Stomach smooth muscle (tissue), 2 donors: ENCODE data around the gene KIF21B.
"Not testable (repeated sequence)": the region's sequence is repeated elsewhere in the genome, so short reads cannot be mapped to it uniquely, and the experiment has no call there.

ENCODE experiments used
- H3K27ac ChIP-seq: one replicate; pipeline ENCODE4 v1.7.0; 2013; ENCODE audit warnings: mild to moderate bottlenecking, low read length, inconsistent platforms
- H3K27me3 ChIP-seq, 2 donors: one replicate each; pipeline ENCODE4 v1.7.0; 2013; ENCODE audit warnings: low read length in 2 of 2; ENCODE audit not compliant: insufficient read depth in 2 of 2, control insufficient read depth in 1 of 2
- H3K36me3 ChIP-seq, 2 donors: one replicate each; pipeline ENCODE4 v1.7.0; 2013; ENCODE audit warnings: low read length in 2 of 2; ENCODE audit not compliant: control insufficient read depth in 2 of 2, insufficient read depth in 2 of 2
- H3K4me1 ChIP-seq: one replicate; pipeline ENCODE4 v1.7.0; 2013; ENCODE audit warnings: low read length; ENCODE audit not compliant: control insufficient read depth, insufficient read depth
- H3K4me3 ChIP-seq, 2 donors: one replicate each; pipeline ENCODE4 v1.7.0; 2013; ENCODE audit warnings: low read length in 2 of 2
- H3K9ac ChIP-seq, 2 donors: one replicate each; pipeline ENCODE4 v1.7.0; 2013; ENCODE audit warnings: low read length in 2 of 2, mild to moderate bottlenecking in 1 of 2
- H3K9me3 ChIP-seq, 2 donors: one replicate each; pipeline ENCODE4 v1.7.0; 2013; ENCODE audit warnings: low read length in 2 of 2; ENCODE audit not compliant: control insufficient read depth in 2 of 2
- donor health status: healthy.
- donor health status: Pancreatic carcinoma.

The KIF21B gene

DNA sequence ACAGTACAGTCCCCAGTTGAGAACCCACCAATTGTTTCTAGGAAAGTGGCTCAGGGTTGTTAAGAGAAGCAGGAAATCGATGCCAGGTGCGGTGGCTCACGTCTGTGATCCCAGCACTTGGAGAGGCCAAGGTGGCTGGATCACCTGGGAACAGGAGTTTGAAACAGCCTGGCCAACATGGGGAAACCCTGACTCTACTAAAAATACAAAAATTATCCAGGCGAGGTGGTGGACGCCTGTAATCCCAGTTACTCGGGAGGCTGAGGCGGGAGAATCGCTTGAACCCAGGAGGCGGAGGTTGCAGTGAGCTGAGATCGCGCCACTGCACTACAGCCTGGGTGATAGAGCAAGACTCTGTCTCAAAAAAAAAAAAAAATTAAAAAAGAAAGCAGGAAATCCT lies 61.4 kb downstream of the KIF21B start:
- not testable (repeated sequence) for H3K9me3 ChIP-seq

DNA sequence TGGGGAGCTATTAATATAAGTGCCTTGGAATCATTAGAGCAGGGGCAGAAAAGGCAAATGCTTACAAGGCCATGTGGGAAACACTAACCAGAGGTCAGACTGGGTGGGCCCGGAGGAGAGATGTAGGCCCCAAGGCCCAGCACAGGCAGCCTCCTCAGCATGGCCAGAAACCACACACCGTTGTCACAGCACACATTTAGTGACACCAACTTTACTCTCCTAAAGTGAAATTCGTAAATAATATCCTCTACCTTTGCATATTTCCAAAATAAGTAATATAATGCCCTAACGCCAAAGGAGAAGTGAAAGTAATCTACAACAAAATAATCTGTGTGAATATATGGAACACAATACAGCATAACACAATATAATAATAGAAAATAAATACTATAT lies 62.6 kb downstream of the KIF21B start:
- H3K4me3 ChIP-seq = no peak overlapping the region
- no peaks in the 10 kb centered on the region for H3K4me1 ChIP-seq
- H3K9ac ChIP-seq = no peak overlapping the region
- no peak overlapping the region for H3K27ac ChIP-seq
- no peaks in the 10 kb centered on the region for H3K9me3 ChIP-seq
- no peaks in the 10 kb centered on the region for H3K36me3 ChIP-seq
- no peaks in the 10 kb centered on the region for H3K27me3 ChIP-seq

More for the DNA sequence above, 61.4 kb downstream of the KIF21B start:
- not testable (repeated sequence) for H3K27ac ChIP-seq, H3K4me3 ChIP-seq, H3K36me3 ChIP-seq, H3K27me3 ChIP-seq, H3K4me1 ChIP-seq, H3K9ac ChIP-seq

DNA sequence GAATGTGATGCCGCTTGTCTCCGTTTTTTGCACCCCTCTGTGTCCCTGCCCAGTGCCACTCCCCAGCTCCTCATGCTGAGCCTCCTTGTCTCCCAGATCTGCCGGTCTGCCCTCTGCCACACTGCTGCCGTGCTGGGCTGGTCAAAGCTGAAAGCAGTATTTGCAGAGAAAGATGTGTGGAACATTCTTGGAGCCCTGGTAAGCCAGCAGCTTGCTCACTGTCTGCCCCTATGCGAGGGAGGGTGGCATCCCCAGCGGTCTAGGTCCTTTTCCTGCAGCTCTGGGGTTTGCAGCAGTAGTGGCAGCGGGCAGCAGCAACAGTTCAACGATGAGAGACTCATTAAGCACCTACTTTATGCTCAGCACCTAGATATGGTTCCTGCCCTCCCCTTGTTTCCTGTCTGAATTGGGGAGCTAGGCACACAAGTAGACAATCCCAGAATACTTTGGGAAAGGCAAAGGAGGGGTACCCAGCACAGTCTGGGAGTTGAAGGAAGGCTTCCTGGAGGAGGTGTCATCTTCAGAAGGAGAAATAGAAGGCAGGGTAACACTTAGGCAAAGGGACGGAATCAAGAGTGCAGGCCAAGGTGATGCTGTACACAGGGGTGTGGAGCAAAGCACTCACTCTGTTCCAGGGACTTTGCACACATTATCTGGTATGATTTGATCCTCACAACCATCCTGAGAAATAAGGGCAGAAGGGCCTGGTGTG lies 63.1 kb downstream of the KIF21B start:
- Histone ChIP-seq H3K27ac (no peak overlapping the region), H3K9ac (no peak overlapping the region), H3K9me3 (no peaks in the 10 kb centered on the region), H3K36me3 (no peaks in the 10 kb centered on the region), H3K4me3 (no peak overlapping the region), H3K4me1 (no peaks in the 10 kb centered on the region), H3K27me3 (no peaks in the 10 kb centered on the region)

DNA sequence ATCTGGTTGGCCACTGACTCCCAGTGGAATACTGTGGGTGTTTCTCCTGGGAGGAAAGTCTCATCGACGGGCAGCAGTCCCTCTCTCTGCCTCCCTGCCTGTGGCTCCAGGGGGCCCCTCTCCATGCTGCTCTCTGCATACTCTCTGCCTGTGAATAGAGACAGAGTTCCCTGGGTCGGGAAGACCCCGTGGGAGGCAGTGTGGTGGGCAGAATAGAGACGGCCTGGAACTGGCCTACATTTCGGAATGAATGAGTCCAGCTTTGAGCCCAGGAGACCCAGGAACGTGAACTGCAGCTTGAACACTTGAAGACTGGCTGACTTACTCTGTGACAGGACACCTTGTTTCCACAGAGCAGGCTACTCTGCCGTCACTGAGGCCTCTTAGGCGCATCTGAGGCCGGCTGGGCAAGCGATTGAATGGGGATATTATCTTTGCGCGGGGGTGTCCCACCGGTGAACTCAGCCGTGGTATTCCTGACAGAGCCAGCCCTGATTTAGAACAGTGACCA lies 64.0 kb downstream of the KIF21B start:
- H3K9me3 ChIP-seq = no peaks in the 10 kb centered on the region
- no peaks in the 10 kb centered on the region for H3K27me3 ChIP-seq
- no peak overlapping the region for H3K27ac ChIP-seq
- no peak overlapping the region for H3K4me3 ChIP-seq
- no peak overlapping the region for H3K9ac ChIP-seq
- no peaks in the 10 kb centered on the region for H3K36me3 ChIP-seq
- H3K4me1 ChIP-seq = no peaks in the 10 kb centered on the region

DNA sequence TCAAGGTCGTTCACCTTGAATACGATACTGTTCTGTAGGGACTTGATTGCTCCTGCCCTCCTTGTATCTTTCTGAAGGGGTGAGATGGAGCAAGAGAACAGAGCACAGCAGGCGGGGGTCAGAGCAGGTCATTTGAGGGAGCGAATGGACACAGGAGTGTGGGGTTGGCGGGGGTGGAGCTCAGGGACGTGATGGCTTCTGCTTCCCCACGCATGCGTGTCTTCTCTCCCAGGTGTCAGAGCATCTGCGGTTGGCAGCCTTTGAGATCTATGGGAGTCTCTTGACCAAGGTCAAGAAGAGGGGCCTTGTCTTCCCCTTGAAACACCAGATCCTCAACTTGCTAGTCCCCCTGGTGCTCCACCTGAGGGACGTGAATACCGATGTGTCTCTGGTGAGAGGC lies 64.9 kb downstream of the KIF21B start:
- Histone ChIP-seq H3K36me3 (no peaks in the 10 kb centered on the region), H3K9me3 (no peaks in the 10 kb centered on the region), H3K4me3 (no peak overlapping the region), H3K4me1 (no peaks in the 10 kb centered on the region), H3K27me3 (no peaks in the 10 kb centered on the region), H3K27ac (no peak overlapping the region), H3K9ac (no peak overlapping the region)

DNA sequence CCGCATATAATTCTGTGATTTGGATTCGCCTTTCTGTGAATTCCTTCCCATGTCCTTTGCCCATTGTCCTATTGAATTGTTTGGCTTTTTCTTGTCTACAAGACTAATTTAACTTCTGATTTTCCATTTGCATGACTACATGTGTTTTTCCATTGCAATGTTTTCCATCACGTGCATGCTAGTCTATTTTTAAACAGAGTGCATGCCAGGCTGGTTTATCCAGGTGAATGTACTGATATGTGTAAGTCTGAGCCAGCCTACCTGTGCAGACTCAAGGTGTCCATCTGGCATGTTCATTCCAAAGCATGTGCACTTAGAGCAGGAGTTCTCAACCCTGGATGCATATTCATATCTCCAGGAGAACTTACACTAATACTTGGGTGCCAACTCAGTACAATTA lies 69.1 kb downstream of the KIF21B start:
- Histone ChIP-seq H3K27me3 (no peaks in the 10 kb centered on the region), H3K27ac (no peak overlapping the region), H3K9me3 (no peaks in the 10 kb centered on the region), H3K36me3 (no peaks in the 10 kb centered on the region), H3K9ac (no peak overlapping the region), H3K4me3 (no peak overlapping the region), H3K4me1 (no peaks in the 10 kb centered on the region)

DNA sequence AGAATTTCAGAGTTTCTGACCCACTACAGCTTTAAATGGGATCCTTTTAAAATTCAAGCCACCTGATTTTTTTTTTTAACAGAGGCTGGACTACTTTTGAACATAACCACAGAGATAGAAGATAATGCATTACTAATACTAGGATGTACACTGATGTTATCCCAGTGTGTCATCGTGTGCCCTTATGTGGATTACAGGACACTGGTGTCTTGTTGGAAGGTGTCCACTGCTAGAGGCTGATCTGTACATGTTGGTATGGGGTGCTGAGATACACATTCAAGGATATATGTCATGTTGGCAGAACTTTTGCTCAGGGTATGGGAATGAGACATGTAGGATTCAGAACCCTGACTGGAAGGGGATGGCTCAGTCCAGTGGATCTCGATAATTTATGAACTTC lies 72.5 kb downstream of the KIF21B start:
- Histone ChIP-seq H3K4me3 (no peak overlapping the region), H3K36me3 (no peaks in the 10 kb centered on the region), H3K27ac (no peak overlapping the region), H3K4me1 (no peaks in the 10 kb centered on the region), H3K27me3 (no peaks in the 10 kb centered on the region), H3K9ac (no peak overlapping the region), H3K9me3 (peaks cover 0 to 9% of the 10 kb centered on the region in 2 donors)

DNA sequence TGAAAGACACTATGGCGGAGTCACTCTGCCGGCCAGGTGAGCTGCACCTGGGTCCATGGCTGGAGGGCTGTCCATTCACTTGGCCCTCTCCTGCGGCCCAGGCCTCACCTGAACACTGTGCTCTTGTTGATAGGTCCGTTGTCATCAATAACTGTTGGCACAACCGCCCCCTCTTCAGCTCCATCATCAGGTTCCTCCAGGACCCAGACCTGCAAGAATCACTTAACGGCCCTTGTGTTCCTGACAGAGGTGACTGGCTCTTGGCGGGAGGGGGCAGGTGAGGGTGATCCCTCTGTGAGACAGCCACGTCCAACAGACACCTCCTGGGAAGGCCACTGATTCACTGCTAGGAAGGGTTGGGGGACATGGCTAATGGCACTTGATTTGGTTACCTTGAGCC lies 73.9 kb downstream of the KIF21B start:
- Histone ChIP-seq H3K27ac (no peak overlapping the region), H3K9me3 (peaks cover 0 to 9% of the 10 kb centered on the region in 2 donors), H3K36me3 (no peaks in the 10 kb centered on the region), H3K9ac (no peak overlapping the region), H3K4me1 (no peaks in the 10 kb centered on the region), H3K27me3 (no peaks in the 10 kb centered on the region), H3K4me3 (no peak overlapping the region)

DNA sequence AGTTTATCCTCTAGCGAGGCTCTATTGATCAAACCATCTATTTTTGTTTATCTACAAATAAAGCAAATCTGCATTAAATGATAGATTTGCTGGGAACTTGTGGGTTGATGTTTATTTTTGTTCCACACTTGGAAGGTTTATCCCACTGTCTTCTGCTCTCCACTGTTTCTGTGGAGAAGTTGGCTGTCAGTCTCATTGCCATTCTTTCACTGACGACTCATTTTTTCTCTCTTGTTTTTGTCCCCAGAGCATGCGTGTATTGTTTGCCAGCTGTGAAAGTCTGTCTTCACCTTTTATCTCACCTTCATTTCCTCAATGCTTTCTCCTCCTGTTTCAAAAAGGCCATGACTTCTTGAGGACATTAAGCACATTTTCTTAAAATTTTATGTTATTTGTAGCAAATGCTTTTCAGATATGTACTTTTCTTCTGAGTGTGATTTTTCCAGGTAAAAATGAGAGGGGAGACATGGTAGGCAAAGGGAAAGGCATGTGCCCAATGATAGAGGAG lies 76.4 kb downstream of the KIF21B start:
- no peak overlapping the region for H3K9ac ChIP-seq
- H3K36me3 ChIP-seq = no peaks in the 10 kb centered on the region

DNA sequence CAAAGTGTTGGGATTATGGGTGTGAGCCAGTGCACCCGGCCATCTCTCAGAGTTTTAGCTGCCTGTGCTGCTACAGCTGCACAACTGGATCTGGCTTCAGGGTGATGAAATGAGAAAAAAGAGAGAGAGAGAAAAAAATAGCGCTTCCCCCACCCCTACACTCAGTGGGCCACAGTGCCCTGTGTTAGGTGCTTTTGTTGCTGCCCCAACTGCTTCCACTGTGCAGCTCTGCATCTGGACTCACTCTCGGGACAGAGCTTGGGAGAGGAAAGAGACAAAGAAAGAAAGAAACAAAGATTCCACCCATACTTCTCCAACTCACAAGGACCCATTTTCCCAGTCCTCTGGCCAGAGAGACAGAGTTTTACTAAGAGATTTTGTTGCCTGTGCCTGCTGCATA lies 78.4 kb downstream of the KIF21B start:
- Histone ChIP-seq H3K36me3 (no peaks in the 10 kb centered on the region), H3K27ac (no peak overlapping the region), H3K9me3 (peaks cover 0 to 12% of the 10 kb centered on the region in 2 donors), H3K27me3 (no peaks in the 10 kb centered on the region), H3K4me1 (no peaks in the 10 kb centered on the region), H3K4me3 (no peak overlapping the region), H3K9ac (no peak overlapping the region)

More for the DNA sequence above, 76.4 kb downstream of the KIF21B start:
- no peak overlapping the region for H3K27ac ChIP-seq
- peaks cover 0 to 9% of the 10 kb centered on the region in 2 donors for H3K9me3 ChIP-seq
- H3K27me3 ChIP-seq = no peaks in the 10 kb centered on the region
- H3K4me1 ChIP-seq = no peaks in the 10 kb centered on the region
- H3K4me3 ChIP-seq = no peak overlapping the region

DNA sequence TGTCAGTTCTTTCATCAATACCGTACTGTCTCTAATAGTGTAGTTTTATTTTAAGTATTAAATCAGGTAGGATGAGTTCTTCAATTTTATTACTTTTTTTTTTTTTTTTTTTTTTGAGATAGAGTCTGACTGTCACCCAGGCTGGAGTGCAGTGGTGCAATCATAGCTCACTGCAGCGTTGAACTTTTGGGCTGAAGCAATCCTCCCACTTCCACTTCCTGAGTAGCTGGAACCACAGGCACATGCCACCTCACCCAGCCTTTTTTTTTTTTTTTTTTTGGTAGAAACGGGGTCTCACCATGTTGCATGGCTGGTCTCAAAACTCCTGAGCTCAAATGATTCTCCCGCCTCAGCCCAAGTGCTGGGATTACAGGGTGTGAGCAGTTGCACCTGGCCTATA lies 84.6 kb downstream of the KIF21B start:
- Histone ChIP-seq H3K9me3 (peaks cover 0 to 3% of the 10 kb centered on the region in 2 donors), H3K4me1 (no peaks in the 10 kb centered on the region), H3K4me3 (no peak overlapping the region), H3K36me3 (no peaks in the 10 kb centered on the region), H3K27me3 (no peaks in the 10 kb centered on the region), H3K27ac (no peak overlapping the region), H3K9ac (no peak overlapping the region)
